H9 (cell line): ENCODE results near the gene NPAS1. TPM values are rescaled to one million over a fixed set of nuclear protein-coding genes. Genes with fewer than 3 reads are reported as not detected.

Experiments
- DNase-seq: peaks from one replicate; pipeline ENCODE4 v3.0.0-alpha.2; 2017
- H2AFZ ChIP-seq: one replicate; pipeline ENCODE4 v1.6.1; 2013; ENCODE audit warnings: mild to moderate bottlenecking, low read length, control low read depth, moderate library complexity
- H2AK5ac ChIP-seq: 2 replicates; pipeline ENCODE4 v1.6.1; 2013; ENCODE audit warnings: low read length, control low read depth, mixed read lengths; ENCODE audit not compliant: insufficient read length
- H2BK120ac ChIP-seq: one replicate; pipeline ENCODE4 v1.6.1; 2013; ENCODE audit warnings: low read depth, mild to moderate bottlenecking, low read length, control low read depth, inconsistent platforms; ENCODE audit not compliant: poor library complexity, severe bottlenecking
- H2BK12ac ChIP-seq: 2 replicates; pipeline ENCODE4 v1.6.1; 2013; ENCODE audit warnings: low read length, control low read depth, mixed read lengths, low read depth; ENCODE audit not compliant: insufficient read length
- H2BK15ac ChIP-seq: 2 replicates; pipeline ENCODE4 v1.6.1; 2013; ENCODE audit warnings: low read depth, low read length, control low read depth
- H2BK20ac ChIP-seq: one replicate; pipeline ENCODE4 v1.6.1; 2013; ENCODE audit warnings: low read depth, mild to moderate bottlenecking, low read length, control low read depth, inconsistent platforms; ENCODE audit not compliant: poor library complexity, severe bottlenecking
- H2BK5ac ChIP-seq: 2 replicates; pipeline ENCODE4 v1.6.1; 2013; ENCODE audit warnings: low read length, control low read depth, mixed read lengths; ENCODE audit not compliant: insufficient read length
- H3K14ac ChIP-seq: 2 replicates; pipeline ENCODE4 v1.6.1; 2013; ENCODE audit warnings: low read length, control low read depth; ENCODE audit not compliant: insufficient read depth
- H3K18ac ChIP-seq: 2 replicates; pipeline ENCODE4 v1.6.1; 2013; ENCODE audit warnings: low read depth, mild to moderate bottlenecking, mixed read lengths, low read length, control low read depth; ENCODE audit not compliant: insufficient read length
- H3K23ac ChIP-seq: 2 replicates; pipeline ENCODE4 v1.6.1; 2013; ENCODE audit warnings: low read length, control low read depth, mixed read lengths, low read depth; ENCODE audit not compliant: insufficient read length
- H3K23me2 ChIP-seq: 2 replicates; pipeline ENCODE4 v1.6.1; 2013; ENCODE audit warnings: low read depth, mild to moderate bottlenecking, mixed read lengths, low read length, control low read depth; ENCODE audit not compliant: insufficient read length, poor library complexity, severe bottlenecking
- H3K27ac ChIP-seq: 2 replicates; pipeline ENCODE4 v1.5.1; 2013; ENCODE audit warnings: low read length, control low read depth, mixed read lengths, low read depth; ENCODE audit not compliant: insufficient read length
- H3K27me3 ChIP-seq: 2 replicates; pipeline ENCODE4 v1.6.1; 2013; ENCODE audit warnings: low read length, control low read depth, inconsistent platforms; ENCODE audit not compliant: insufficient read depth
- H3K4ac ChIP-seq: 2 replicates; pipeline ENCODE4 v1.6.1; 2013; ENCODE audit warnings: low read depth, mild to moderate bottlenecking, control low read depth, inconsistent platforms, low read length, moderate library complexity
- H3K4me1 ChIP-seq: 2 replicates; pipeline ENCODE4 v1.6.1; 2013; ENCODE audit warnings: low read length, control low read depth, inconsistent platforms; ENCODE audit not compliant: insufficient read depth
- H3K4me2 ChIP-seq: 2 replicates; pipeline ENCODE4 v1.6.1; 2013; ENCODE audit warnings: low read length, control low read depth, mixed read lengths; ENCODE audit not compliant: insufficient read length, insufficient read depth
- H3K56ac ChIP-seq: 2 replicates; pipeline ENCODE4 v1.6.1; 2013; ENCODE audit warnings: low read depth, mild to moderate bottlenecking, mixed read lengths, low read length, control low read depth; ENCODE audit not compliant: insufficient read length
- H3K79me1 ChIP-seq: 2 replicates; pipeline ENCODE4 v1.6.1; 2013; ENCODE audit warnings: low read depth, mild to moderate bottlenecking, moderate library complexity, low read length, control low read depth, inconsistent platforms; ENCODE audit not compliant: insufficient read depth, poor library complexity, severe bottlenecking
- H3K79me2 ChIP-seq: 2 replicates; pipeline ENCODE4 v1.6.1; 2013; ENCODE audit warnings: low read length, control low read depth, inconsistent platforms; ENCODE audit not compliant: insufficient read depth
- H3K9ac ChIP-seq: 2 replicates; pipeline ENCODE4 v1.6.1; 2013; ENCODE audit warnings: low read length, control low read depth, mixed read lengths; ENCODE audit not compliant: insufficient read length; ENCODE audit errors: extremely low read depth
- H3K9me3 ChIP-seq: one replicate; pipeline ENCODE4 v1.6.1; 2013; ENCODE audit warnings: low read depth, low read length, inconsistent platforms; ENCODE audit not compliant: control insufficient read depth
- H3T11ph ChIP-seq: one replicate; pipeline ENCODE4 v1.6.1; 2013; ENCODE audit warnings: mild to moderate bottlenecking, low read length, control low read depth, inconsistent platforms
- H4K20me1 ChIP-seq: one replicate; pipeline ENCODE4 v1.6.1; 2013; ENCODE audit not compliant: control insufficient read depth, insufficient read length, insufficient read depth
- H4K5ac ChIP-seq: 2 replicates; pipeline ENCODE4 v1.6.1; 2013; ENCODE audit warnings: low read depth, mild to moderate bottlenecking, mixed read lengths, low read length, control low read depth; ENCODE audit not compliant: insufficient read length
- H4K8ac ChIP-seq: replicated peaks from 2 replicates; pipeline ENCODE4 v1.6.1; 2013; ENCODE audit warnings: low read length, control low read depth, mixed read lengths, low read depth; ENCODE audit not compliant: insufficient read length
- H4K91ac ChIP-seq: 2 replicates; pipeline ENCODE4 v1.6.1; 2013; ENCODE audit warnings: low read depth, mild to moderate bottlenecking, moderate library complexity, mixed read lengths, low read length, control low read depth; ENCODE audit not compliant: insufficient read length
- H3K27ac Mint-ChIP-seq, 3 experiments: 2 replicates in 2 of 3; 3 replicates in 1 of 3; pipeline ENCODE4 v1.8.0; 2020 to 2021; ENCODE audit warnings: mixed read lengths in 3 of 3, mild to moderate bottlenecking in 1 of 3, moderate library complexity in 1 of 3
- H3K27me3 Mint-ChIP-seq: 2 replicates; pipeline ENCODE4 v1.8.0; 2021; ENCODE audit warnings: low read depth, mild to moderate bottlenecking, moderate library complexity, mixed read lengths
- H3K36me3 Mint-ChIP-seq, 3 experiments: 2 replicates in 2 of 3; 3 replicates in 1 of 3; pipeline ENCODE4 v1.8.0; 2020 to 2021; ENCODE audit warnings: low read depth in 3 of 3, mixed read lengths in 3 of 3; ENCODE audit not compliant: insufficient read depth in 1 of 3
- H3K4me1 Mint-ChIP-seq, 2 experiments: 2 replicates each; pipeline ENCODE4 v1.8.0; 2020; ENCODE audit warnings: mixed read lengths in 2 of 2
- H3K4me3 Mint-ChIP-seq, 2 experiments: 2 replicates in 1 of 2; 3 replicates in 1 of 2; pipeline ENCODE4 v1.8.0; 2020 to 2021; ENCODE audit warnings: mild to moderate bottlenecking in 2 of 2, mixed read lengths in 2 of 2, moderate library complexity in 1 of 2
- H3K9me3 Mint-ChIP-seq, 2 experiments: 2 replicates in 1 of 2; 3 replicates in 1 of 2; pipeline ENCODE4 v1.8.0; 2020; ENCODE audit warnings: mild to moderate bottlenecking in 2 of 2, mixed read lengths in 2 of 2, moderate library complexity in 1 of 2
- WGBS: extraction: QIAGEN DNeasy Blood & Tissue Kit; methylation state at CpG from one replicate; pipeline ENCODE4 v1.1.7; 2013; ENCODE audit warnings: missing lambda C conversion rate, low lambda C conversion rate, mixed read lengths; ENCODE audit not compliant: insufficient read length; ENCODE audit errors: extremely low coverage; 5-methylcytosine and 5-hydroxymethylcytosine counted together
- total RNA-seq: library from RNA; stranded (reverse); gene quantifications from 2 replicates; pipeline ENCODE4 v1.2.1, GENCODE V29; 2021
- TF ChIP-seq, protein P1 (sequence below): fragments of 200-600 bp; sonication (generic); conservative IDR thresholded peaks from 3 replicates; pipeline ENCODE4 v1.8.0; 2021; ENCODE audit warnings: antibody characterized with exemption, mild to moderate bottlenecking

NPAS1 gene
- total RNA-seq, 1 experiment from 2014 or later, result 17.8 TPM

DNA sequence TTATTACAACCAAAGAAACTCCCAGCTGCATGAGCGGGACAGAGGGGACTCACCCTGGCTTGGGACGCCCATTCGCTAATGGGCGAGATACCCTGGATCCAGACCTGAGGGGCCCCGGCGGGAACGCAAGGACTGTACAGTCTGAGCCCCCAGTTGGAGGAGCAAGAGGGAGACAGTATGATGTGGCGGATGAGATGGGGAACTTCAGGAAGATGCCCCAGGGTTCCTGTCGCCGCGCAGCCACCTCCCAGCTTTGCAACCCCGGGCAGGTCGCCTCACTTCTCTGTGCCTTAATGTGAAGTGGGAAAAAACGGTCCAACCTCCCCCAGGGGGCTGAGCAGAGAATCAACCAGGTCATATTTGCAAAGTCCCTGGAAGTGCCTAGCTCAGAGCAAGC is 2.5 kb downstream of the NPAS1 start:
- Histone ChIP-seq H2AFZ (no peak overlapping the region), H3K4me1 (0 out of 2 replicates have a peak, but pooled peaks cover 2% of the 10 kb centered on the region), H2BK12ac (no peak overlapping the region), H2BK120ac (no peak overlapping the region), H3K9me3 (no peaks in the 10 kb centered on the region), H2AK5ac (no peak overlapping the region), H4K5ac (no peak overlapping the region), H3K23ac (no peak overlapping the region), H3K4ac (no peak overlapping the region), H3T11ph (no peak overlapping the region), H3K79me1 (no peaks in the 10 kb centered on the region), H4K91ac (no peak overlapping the region), H3K9ac (no peak overlapping the region), H2BK20ac (no peak overlapping the region), H3K56ac (no peak overlapping the region), H2BK15ac (no peak overlapping the region), H2BK5ac (no peak overlapping the region), H3K27me3 (peaks cover 39% of the 10 kb centered on the region), H3K23me2 (peaks cover 18% of the 10 kb centered on the region), H3K79me2 (no peaks in the 10 kb centered on the region), H3K27ac (no peak overlapping the region), H3K18ac (no peak overlapping the region), H3K4me2 (no peak overlapping the region), H3K14ac (no peak overlapping the region), H4K8ac (no peak overlapping the region), H4K20me1 (no peaks in the 10 kb centered on the region)
- H3K4me1 Mint-ChIP-seq, result peaks cover 11 to 17% of the 10 kb centered on the region in 2 experiments
- H3K36me3 Mint-ChIP-seq, result peaks cover 0 to 4% (median 4%) of the 10 kb centered on the region in 3 experiments; a peak in 4 of 7 replicates
- H3K27me3 Mint-ChIP-seq, result peaks cover 87% of the 10 kb centered on the region
- TF ChIP-seq, protein P1, sequence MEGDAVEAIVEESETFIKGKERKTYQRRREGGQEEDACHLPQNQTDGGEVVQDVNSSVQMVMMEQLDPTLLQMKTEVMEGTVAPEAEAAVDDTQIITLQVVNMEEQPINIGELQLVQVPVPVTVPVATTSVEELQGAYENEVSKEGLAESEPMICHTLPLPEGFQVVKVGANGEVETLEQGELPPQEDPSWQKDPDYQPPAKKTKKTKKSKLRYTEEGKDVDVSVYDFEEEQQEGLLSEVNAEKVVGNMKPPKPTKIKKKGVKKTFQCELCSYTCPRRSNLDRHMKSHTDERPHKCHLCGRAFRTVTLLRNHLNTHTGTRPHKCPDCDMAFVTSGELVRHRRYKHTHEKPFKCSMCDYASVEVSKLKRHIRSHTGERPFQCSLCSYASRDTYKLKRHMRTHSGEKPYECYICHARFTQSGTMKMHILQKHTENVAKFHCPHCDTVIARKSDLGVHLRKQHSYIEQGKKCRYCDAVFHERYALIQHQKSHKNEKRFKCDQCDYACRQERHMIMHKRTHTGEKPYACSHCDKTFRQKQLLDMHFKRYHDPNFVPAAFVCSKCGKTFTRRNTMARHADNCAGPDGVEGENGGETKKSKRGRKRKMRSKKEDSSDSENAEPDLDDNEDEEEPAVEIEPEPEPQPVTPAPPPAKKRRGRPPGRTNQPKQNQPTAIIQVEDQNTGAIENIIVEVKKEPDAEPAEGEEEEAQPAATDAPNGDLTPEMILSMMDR, result no peak
- H3K4me3 Mint-ChIP-seq, result peak overlapping the region in 1 of 2 experiments; percentile 19; a peak in 2 of 5 replicates
- WGBS, result no CpG with 5 or more reads among the region's 14 CpGs
- H3K27ac Mint-ChIP-seq, result no peak overlapping the region
- H3K9me3 Mint-ChIP-seq, result no peaks in the 10 kb centered on the region
- DNase-seq, result peak; percentile 27
